HFFc6 (cell line): Measurements from ENCODE around the gene GTF3C4. TPM values are rescaled to one million over a fixed set of nuclear protein-coding genes. Genes with fewer than 3 reads are reported as not detected.
A peak's percentile ranks its signal among the peaks of the same experiment; 100 is the strongest.

Experiments used
- DNase-seq: peaks from one replicate; pipeline ENCODE4 v3.0.0-alpha.2; 2018
- H3K27ac Mint-ChIP-seq: 2 replicates; pipeline ENCODE4 v1.8.0; 2020; ENCODE audit warnings: mild to moderate bottlenecking, mixed read lengths
- H3K27me3 Mint-ChIP-seq: 2 replicates; pipeline ENCODE4 v1.8.0; 2021; ENCODE audit warnings: mild to moderate bottlenecking, moderate library complexity, mixed read lengths; ENCODE audit not compliant: insufficient read depth
- H3K36me3 Mint-ChIP-seq: 2 replicates; pipeline ENCODE4 v1.8.0; 2021; ENCODE audit warnings: low read depth, mixed read lengths
- H3K4me1 Mint-ChIP-seq: 2 replicates; pipeline ENCODE4 v1.8.0; 2020; ENCODE audit warnings: low read depth, mixed read lengths
- H3K4me3 Mint-ChIP-seq: 2 replicates; pipeline ENCODE4 v1.8.0; 2020; ENCODE audit warnings: mild to moderate bottlenecking, moderate library complexity, mixed read lengths
- H3K9me3 Mint-ChIP-seq: 2 replicates; pipeline ENCODE4 v1.8.0; 2020; ENCODE audit warnings: mild to moderate bottlenecking, mixed read lengths
- total RNA-seq, 6 experiments: library from RNA; stranded (reverse); fragmentation: NEBNext Ultra II Directional; extraction: Animal tissue kit (Norgen Biotek cat#: 25700); gene quantifications; 2 replicates in 1 of 6; 3 replicates in 5 of 6; pipeline ENCODE4 v1.2.3, GENCODE V29; 2021
- TF ChIP-seq, protein P1 (sequence below): fragments of 200-600 bp; sonication (generic); IDR thresholded peaks from 2 replicates; pipeline ENCODE4 v1.5.0; 2021; ENCODE audit warnings: antibody characterized with exemption, mild to moderate bottlenecking

Gene GTF3C4
- total RNA-seq, 6 experiments from 2014 or later: 13.5 to 16.0 (median 15.1) TPM

- H3K27ac Mint-ChIP-seq: peak overlapping the region; percentile 92
- peak overlapping the region; percentile 96 for H3K4me3 Mint-ChIP-seq
- TF ChIP-seq, protein P1, sequence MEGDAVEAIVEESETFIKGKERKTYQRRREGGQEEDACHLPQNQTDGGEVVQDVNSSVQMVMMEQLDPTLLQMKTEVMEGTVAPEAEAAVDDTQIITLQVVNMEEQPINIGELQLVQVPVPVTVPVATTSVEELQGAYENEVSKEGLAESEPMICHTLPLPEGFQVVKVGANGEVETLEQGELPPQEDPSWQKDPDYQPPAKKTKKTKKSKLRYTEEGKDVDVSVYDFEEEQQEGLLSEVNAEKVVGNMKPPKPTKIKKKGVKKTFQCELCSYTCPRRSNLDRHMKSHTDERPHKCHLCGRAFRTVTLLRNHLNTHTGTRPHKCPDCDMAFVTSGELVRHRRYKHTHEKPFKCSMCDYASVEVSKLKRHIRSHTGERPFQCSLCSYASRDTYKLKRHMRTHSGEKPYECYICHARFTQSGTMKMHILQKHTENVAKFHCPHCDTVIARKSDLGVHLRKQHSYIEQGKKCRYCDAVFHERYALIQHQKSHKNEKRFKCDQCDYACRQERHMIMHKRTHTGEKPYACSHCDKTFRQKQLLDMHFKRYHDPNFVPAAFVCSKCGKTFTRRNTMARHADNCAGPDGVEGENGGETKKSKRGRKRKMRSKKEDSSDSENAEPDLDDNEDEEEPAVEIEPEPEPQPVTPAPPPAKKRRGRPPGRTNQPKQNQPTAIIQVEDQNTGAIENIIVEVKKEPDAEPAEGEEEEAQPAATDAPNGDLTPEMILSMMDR: no peak
- H3K36me3 Mint-ChIP-seq: peaks cover 29% of the 10 kb centered on the region
- DNase-seq: peak; percentile 5
- peaks cover 63% of the 10 kb centered on the region for H3K4me1 Mint-ChIP-seq
- H3K27me3 Mint-ChIP-seq: no peaks in the 10 kb centered on the region
- H3K9me3 Mint-ChIP-seq: no peaks in the 10 kb centered on the region; the same call in 1 of the 2 replicates
These were observed 1.6 kb downstream of the GTF3C4 start for GRCh38 chr9:132671620-132672412.

DNA sequence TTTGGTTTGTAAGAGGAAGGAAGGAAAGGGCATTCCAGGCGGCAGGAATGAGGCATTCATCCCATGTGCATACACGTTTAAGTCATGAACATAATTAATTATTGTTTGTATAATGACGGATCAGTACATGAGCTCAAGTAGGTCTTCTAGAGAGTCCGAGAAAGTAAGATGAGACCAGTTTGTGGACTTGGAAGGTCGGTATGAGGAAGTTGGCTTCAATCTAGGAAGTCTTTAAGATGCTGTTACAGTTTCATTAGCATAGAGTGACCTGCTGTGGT is 2.1 kb downstream of the GTF3C4 start:
- H3K27ac Mint-ChIP-seq: peak overlapping the region; percentile 51; the same call in 1 of the 2 replicates
- TF ChIP-seq, protein P1: peak; percentile 39; the same call in 1 of the 2 replicates
- no peaks in the 10 kb centered on the region for H3K27me3 Mint-ChIP-seq
- peak overlapping the region; percentile 96 for H3K4me3 Mint-ChIP-seq
- peaks cover 30% of the 10 kb centered on the region for H3K36me3 Mint-ChIP-seq
- DNase-seq: peak; percentile 21
- no peaks in the 10 kb centered on the region; the same call in 1 of the 2 replicates for H3K9me3 Mint-ChIP-seq
- H3K4me1 Mint-ChIP-seq: peaks cover 66% of the 10 kb centered on the region

DNA sequence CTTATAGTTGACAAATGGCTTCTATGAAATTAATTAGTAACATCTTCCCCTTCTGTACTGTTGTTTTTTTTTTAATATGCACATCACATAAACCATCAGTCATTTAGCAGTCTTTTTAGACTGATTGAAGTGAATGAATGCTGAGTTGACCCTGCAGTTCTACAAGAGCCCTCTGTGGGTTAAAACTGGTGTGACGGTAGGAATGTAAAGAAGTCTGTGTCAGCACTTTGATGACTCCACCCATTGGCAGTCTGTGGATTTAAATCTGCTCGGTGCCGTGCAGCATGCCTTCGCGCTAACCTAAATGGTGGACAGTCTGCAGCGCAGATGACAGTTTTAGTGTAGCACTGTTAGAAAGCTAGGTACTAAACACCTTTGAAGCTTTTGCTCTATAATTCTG is 3.1 kb downstream of the GTF3C4 start:
- Mint-ChIP-seq H3K4me1 (peaks cover 57% of the 10 kb centered on the region), H3K27ac (peak overlapping the region; percentile 60), H3K36me3 (peaks cover 34% of the 10 kb centered on the region), H3K9me3 (no peaks in the 10 kb centered on the region; the same call in 1 of the 2 replicates), H3K27me3 (no peaks in the 10 kb centered on the region), H3K4me3 (peak overlapping the region; percentile 73)
- TF ChIP-seq, protein P1: peak; percentile 57
- peak; percentile 70 for DNase-seq

- TF ChIP-seq, protein P1: no peak
- Mint-ChIP-seq H3K9me3 (no peaks in the 10 kb centered on the region; the same call in 1 of the 2 replicates), H3K27me3 (no peaks in the 10 kb centered on the region), H3K27ac (no peak overlapping the region), H3K36me3 (peaks cover 43% of the 10 kb centered on the region), H3K4me3 (no peak overlapping the region), H3K4me1 (peaks cover 56% of the 10 kb centered on the region)
- DNase-seq: no peak
These were observed 4.2 kb downstream of the GTF3C4 start for GRCh38 chr9:132674485-132674884.

GRCh38 chr9:132677976-132678375 is 7.7 kb downstream of the GTF3C4 start:
- Mint-ChIP-seq H3K27me3 (no peaks in the 10 kb centered on the region), H3K4me1 (peaks cover 45% of the 10 kb centered on the region), H3K36me3 (peaks cover 36% of the 10 kb centered on the region), H3K27ac (no peak overlapping the region), H3K4me3 (no peak overlapping the region), H3K9me3 (no peaks in the 10 kb centered on the region)
- DNase-seq: no peak
- TF ChIP-seq, protein P1: no peak
